GM19467 (cell line): Measurements from ENCODE around the gene VGLL4.
A peak's percentile ranks its signal among the peaks of the same experiment; 100 is the strongest.
"Not testable (repeated sequence)": the region's sequence is repeated elsewhere in the genome, so short reads cannot be mapped to it uniquely, and the experiment has no call there.

Experiments
- ATAC-seq: cut with Tn5 transposase; IDR thresholded peaks from one replicate; pipeline ENCODE4 v1.9.1; 2021; ENCODE audit warnings: mild to moderate bottlenecking, moderate library complexity; ENCODE audit not compliant: unreplicated experiment

The VGLL4 gene

GRCh38 chr3:11607816-11608215, 35.9 kb downstream of the VGLL4 start:
- ATAC-seq = no peak

- no peak for ATAC-seq
These were observed 36.8 kb downstream of the VGLL4 start for GRCh38 chr3:11606865-11607440.

- no peak for ATAC-seq
These were observed 37.5 kb downstream of the VGLL4 start for GRCh38 chr3:11606090-11606784.

- no peak for ATAC-seq
These were observed 38.3 kb downstream of the VGLL4 start for GRCh38 chr3:11605398-11605797.

- no peak for ATAC-seq
These were observed 39.4 kb downstream of the VGLL4 start for GRCh38 chr3:11604139-11604892.

- no peak for ATAC-seq
These were observed 40.1 kb downstream of the VGLL4 start for GRCh38 chr3:11603628-11604027.

GRCh38 chr3:11602886-11603527, 40.7 kb downstream of the VGLL4 start:
- no peak for ATAC-seq

- ATAC-seq = no peak
These were observed 41.4 kb downstream of the VGLL4 start for GRCh38 chr3:11602239-11602840.

DNA sequence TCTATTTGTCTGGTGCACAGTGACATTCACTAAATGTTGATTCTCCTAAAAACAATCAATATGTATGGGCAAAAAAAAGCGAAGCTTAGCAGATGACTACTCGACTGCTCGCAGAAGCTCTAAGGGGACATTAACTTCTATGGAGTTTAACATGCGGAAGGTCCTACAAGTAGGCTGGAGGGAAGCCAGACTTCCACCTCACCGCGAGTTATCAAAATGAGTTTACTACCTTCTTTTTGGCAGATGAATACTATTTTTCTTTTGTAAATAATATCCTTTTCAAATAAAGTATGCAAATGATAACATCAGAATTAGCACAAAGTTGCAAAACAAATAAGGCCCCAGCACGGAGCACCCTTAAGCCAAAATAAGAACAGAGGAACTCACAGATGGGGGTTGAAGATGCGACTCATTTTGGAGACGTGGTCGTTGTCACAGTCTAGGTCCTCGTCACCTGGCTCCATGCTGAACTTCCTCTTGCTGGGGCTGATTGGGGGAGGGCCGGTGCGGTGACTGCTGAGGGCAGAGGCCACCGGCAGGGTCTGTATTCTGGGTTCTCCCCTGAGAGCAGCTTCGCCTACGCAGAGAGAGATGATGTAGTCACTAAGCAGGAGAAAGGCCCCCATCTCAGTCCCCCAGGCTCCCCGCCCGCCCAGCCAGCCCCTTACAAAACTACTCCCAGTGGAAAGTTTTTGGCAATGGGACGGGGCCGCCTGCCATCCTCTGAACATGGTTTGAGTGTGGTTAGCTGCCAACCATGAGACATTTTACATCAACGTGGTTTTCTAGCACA, 42.1 kb downstream of the VGLL4 start:
- peak; percentile 93 for ATAC-seq

- no peak for ATAC-seq
These were observed 43.0 kb downstream of the VGLL4 start for GRCh38 chr3:11600501-11601282.

GRCh38 chr3:11596387-11596786, 47.3 kb downstream of the VGLL4 start:
- no peak for ATAC-seq

DNA sequence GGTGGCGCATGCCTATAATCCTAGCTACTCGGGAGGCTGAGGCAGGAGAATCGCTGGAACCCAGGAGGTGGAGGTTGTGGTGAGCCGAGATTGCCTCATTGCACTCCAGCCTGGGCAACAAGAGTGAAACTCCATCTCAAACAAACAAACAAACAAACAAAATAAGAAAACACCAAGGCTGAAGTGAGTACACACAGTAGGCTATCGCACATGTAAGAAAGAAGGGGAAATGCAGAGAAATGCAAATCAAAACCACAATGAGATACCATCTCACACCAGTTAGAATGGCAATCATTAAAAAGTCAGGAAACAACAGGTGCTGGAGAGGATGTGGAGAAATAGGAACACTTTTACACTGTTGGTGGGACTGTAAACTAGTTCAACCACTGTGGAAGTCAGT, 48.7 kb downstream of the VGLL4 start:
- ATAC-seq = not testable (repeated sequence)

GRCh38 chr3:11593318-11594034, 50.2 kb downstream of the VGLL4 start:
- no peak for ATAC-seq

DNA sequence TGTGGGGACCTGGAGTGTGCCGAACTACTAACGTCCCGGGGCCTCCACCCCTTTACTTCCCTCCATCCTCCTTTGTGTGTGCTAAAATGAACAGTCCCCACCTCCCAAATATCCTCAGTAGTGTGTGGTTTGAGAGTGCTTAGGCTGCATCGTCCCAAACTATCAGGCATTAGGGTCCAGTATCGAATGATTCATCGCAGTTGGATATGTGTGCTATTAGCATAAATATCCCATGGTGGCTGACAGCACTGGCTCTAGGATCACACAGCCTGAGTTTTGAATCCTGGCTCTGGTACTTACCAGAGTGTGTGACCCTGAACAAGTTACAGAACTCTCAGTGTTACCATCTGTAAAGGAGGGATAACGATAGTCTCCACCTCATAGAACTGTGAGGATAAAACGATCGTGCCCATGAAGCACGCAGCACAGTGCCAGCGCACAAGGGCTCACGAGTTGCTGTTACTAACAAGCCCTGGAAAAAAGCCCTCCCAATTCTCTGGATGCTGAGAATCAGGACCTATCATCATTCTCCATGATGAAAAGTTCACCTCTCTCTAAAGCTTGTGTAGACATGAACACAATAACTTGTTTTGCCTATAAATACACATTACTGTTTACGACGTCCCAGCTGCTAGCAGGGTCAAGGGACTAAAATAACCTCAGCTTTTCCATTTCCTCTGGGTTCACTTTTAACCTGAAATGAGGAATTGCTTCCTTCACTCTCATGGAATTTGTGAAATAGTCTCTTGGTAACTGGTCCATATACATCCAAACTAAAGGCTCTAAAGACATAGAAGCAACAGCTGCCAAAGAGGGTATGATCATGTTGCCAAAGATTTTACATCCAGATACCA, 51.0 kb downstream of the VGLL4 start:
- ATAC-seq = no peak

DNA sequence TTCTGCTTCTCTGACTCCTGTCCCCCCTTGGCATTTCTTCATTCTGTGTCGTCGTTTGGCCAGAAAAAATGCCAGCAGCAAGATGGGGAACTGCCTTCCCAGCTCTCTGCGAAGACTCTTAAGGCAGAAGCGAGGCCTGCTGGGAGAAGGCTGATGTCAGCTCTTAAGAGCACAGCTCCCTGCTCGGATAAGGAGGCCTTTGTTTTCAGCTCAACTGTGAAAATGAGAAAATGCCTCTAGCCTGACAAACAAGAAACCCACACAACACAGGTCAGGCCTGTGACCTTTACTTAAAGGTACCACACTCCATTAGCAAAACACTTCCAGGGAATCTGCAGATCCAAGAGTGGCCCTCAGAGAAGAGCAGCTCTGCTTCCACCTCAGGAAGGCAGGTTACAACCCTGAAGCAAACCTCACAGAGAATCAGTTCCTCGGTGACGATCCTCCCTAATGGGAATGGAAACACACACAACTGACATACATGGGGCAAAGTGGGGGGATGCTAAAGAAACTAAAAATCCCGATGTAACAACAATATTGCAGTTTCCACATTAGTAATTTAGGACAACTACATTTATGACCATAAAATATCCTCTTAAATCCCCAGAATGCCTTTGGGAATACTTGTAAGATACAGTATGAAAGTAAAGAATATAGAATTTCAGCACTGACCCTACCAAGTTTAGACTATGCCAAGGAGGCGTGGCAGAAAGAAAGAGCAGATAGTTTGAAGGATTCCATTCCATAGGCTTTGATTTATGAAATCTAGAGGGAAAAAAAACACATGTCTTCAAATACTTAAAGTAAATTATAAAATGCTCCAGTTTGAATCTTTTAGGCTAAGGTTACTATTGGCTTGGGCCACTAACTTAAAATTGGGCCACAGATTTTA, 52.1 kb downstream of the VGLL4 start:
- ATAC-seq = no peak

DNA sequence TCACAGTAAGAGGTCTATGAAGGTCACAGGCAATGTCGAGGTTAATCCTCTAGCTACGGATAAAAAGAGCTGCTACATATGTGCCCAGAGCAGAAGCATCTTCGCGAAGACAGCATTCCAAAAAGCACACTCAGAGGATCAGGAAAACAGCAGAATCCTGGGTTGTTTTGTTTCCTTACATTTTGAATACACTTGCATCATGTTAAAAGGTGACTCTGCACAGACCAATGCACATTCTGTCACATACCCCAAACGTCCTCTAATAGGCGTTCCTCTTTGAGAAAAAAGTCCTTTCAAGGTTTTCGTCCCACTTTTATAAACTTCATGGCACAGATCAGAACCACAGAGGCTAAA, 52.7 kb downstream of the VGLL4 start:
- no peak for ATAC-seq

DNA sequence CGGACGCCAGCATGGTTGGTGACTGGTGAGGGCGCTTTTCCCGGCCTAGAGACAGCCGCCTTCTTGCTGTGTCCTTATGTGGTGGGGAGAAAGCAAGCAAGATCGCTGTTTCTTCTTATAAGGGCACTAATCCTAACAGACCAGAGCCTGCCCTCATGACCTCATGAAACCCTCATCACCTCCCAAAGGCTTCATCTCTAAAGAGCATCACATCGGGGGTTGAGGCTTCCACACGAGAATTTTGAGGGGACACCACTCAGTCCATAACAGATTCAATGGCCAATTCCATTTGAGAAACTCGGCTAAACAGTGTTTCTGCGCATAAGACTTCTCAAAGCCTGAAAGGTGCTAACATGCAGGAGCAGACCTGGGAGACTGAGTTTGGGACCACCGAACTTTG, 54.0 kb downstream of the VGLL4 start:
- no peak for ATAC-seq
